Right atrium auricular region (tissue), 2 donors: ENCODE results near the gene ACACB. TPM values are rescaled to one million over a fixed set of nuclear protein-coding genes. Genes with fewer than 3 reads are reported as not detected.

Source experiments
- DNase-seq: peaks from one replicate; pipeline ENCODE4 v3.0.0-alpha.2; 2019; ENCODE audit warnings: low spot score
- H3K27ac ChIP-seq, 2 donors: fragments of 200-600 bp; sonication (generic); 1 replicate in 1 of 2; 2 replicates in 1 of 2; pipeline ENCODE4 v1.5.1; 2016 to 2019
- H3K27me3 ChIP-seq, 2 donors: fragments of 200-600 bp; sonication (generic); one replicate each; pipeline versions ENCODE4 v1.5.1 to v1.6.0; 2017 to 2019
- H3K36me3 ChIP-seq: fragments of 200-600 bp; sonication (generic); one replicate; pipeline ENCODE4 v1.5.1; 2016
- H3K4me1 ChIP-seq, 2 donors: fragments of 200-600 bp; sonication (generic); one replicate each; pipeline versions ENCODE4 v1.5.1 to v1.6.0; 2017 to 2019
- H3K4me3 ChIP-seq, 2 donors: fragments of 200-600 bp; sonication (generic); 1 replicate in 1 of 2; 2 replicates in 1 of 2; pipeline ENCODE4 v1.5.1; 2017 to 2019; ENCODE audit warnings: mild to moderate bottlenecking in 1 of 2, moderate library complexity in 1 of 2
- H3K9me3 ChIP-seq, 2 donors: fragments of 200-600 bp; sonication (generic); one replicate each; pipeline ENCODE4 v1.5.1; 2019
- CTCF ChIP-seq, 2 donors: fragments of 200-600 bp; sonication (generic); IDR thresholded peaks; one replicate each; pipeline ENCODE4 v1.5.1; 2019; ENCODE audit warnings: antibody characterized with exemption in 2 of 2
- total RNA-seq, 2 donors: library from RNA; depleted of rRNA; stranded (reverse); fragments of >200 nt; gene quantifications; one replicate each; pipeline ENCODE4 v1.1.0, GENCODE V29; 2016

The ACACB gene
- total RNA-seq, 2 donors from 2014 or later, result 76.8 to 104 TPM

- no peak for TF ChIP-seq CTCF (IDR thresholded peaks at IDR 0.05)
- H3K4me3 ChIP-seq, result peak overlapping the region; percentile 32 to 43
- no peaks in the 10 kb centered on the region for H3K9me3 ChIP-seq
- peaks cover 0 to 92% of the 10 kb centered on the region in 2 donors for H3K4me1 ChIP-seq
- H3K27ac ChIP-seq, result peak overlapping the region; percentile 94 to 95
- no peaks in the 10 kb centered on the region for H3K36me3 ChIP-seq
- no peaks in the 10 kb centered on the region for H3K27me3 ChIP-seq
- DNase-seq, result no peak
Observed at GRCh38 chr12:109116611-109116949, 193 bp downstream of the ACACB start.

GRCh38 chr12:109120095-109120494, 3.7 kb downstream of the ACACB start:
- Histone ChIP-seq H3K27me3 (no peaks in the 10 kb centered on the region), H3K4me1 (peaks cover 0 to 73% of the 10 kb centered on the region in 2 donors), H3K27ac (peak overlapping the region; percentile 94 to 95), H3K4me3 (no peak overlapping the region), H3K9me3 (no peaks in the 10 kb centered on the region), H3K36me3 (no peaks in the 10 kb centered on the region)
- TF ChIP-seq CTCF (IDR thresholded peaks at IDR 0.05), result no peak
- no peak for DNase-seq

GRCh38 chr12:109120557-109120956, 4.2 kb downstream of the ACACB start:
- no peaks in the 10 kb centered on the region for H3K27me3 ChIP-seq
- no peak overlapping the region for H3K4me3 ChIP-seq
- no peaks in the 10 kb centered on the region for H3K9me3 ChIP-seq
- no peaks in the 10 kb centered on the region for H3K36me3 ChIP-seq
- H3K27ac ChIP-seq, result peak overlapping the region; percentile 24 to 94
- peaks cover 0 to 70% of the 10 kb centered on the region in 2 donors for H3K4me1 ChIP-seq
- no peak for DNase-seq
- TF ChIP-seq CTCF (IDR thresholded peaks at IDR 0.05), result no peak

- Histone ChIP-seq H3K4me3 (no peak overlapping the region), H3K27me3 (no peaks in the 10 kb centered on the region), H3K27ac (peak overlapping the region; percentile 21 to 24), H3K9me3 (no peaks in the 10 kb centered on the region), H3K36me3 (no peaks in the 10 kb centered on the region), H3K4me1 (peaks cover 0 to 66% of the 10 kb centered on the region in 2 donors)
- TF ChIP-seq CTCF (IDR thresholded peaks at IDR 0.05), result no peak
- no peak for DNase-seq
Observed at GRCh38 chr12:109121346-109121880, 5.0 kb downstream of the ACACB start.

- Histone ChIP-seq H3K27me3 (no peaks in the 10 kb centered on the region), H3K36me3 (no peaks in the 10 kb centered on the region), H3K27ac (peak overlapping the region; percentile 56 to 72), H3K4me1 (peaks cover 0 to 46% of the 10 kb centered on the region in 2 donors), H3K4me3 (no peak overlapping the region), H3K9me3 (no peaks in the 10 kb centered on the region)
- DNase-seq, result no peak
- no peak for TF ChIP-seq CTCF (IDR thresholded peaks at IDR 0.05)
Observed at GRCh38 chr12:109124878-109125648, 8.7 kb downstream of the ACACB start.
